Germinal center (tissue), 1 donor: ENCODE measurements around the gene TEX13D.
"Not testable (repeated sequence)": the region's sequence is repeated elsewhere in the genome, so short reads cannot be mapped to it uniquely, and the experiment has no call there.

Experiments used
- DNase-seq: peaks from one replicate; pipeline ENCODE4 v3.0.0; 2012; ENCODE audit warnings: mixed read lengths, low spot score

TEX13D gene

GRCh38 chrX:124332481-124333424, at the start of gene TEX13D:
TSS of gene TEX13D (plus strand) at chrX:124332660. CDS start at chrX:124332918, 258 bp downstream.
- no peak for DNase-seq

- DNase-seq, result no peak
Observed at GRCh38 chrX:124289443-124289842, 43.0 kb upstream of the TEX13D start.

- no peak for DNase-seq
Observed at GRCh38 chrX:124293810-124294209, 38.6 kb upstream of the TEX13D start.

GRCh38 chrX:124299323-124299722, 33.1 kb upstream of the TEX13D start:
- DNase-seq, result not testable (repeated sequence)

GRCh38 chrX:124300405-124300804, 32.1 kb upstream of the TEX13D start:
- no peak for DNase-seq

- no peak for DNase-seq
Observed at GRCh38 chrX:124307253-124307907, 25.1 kb upstream of the TEX13D start.

- no peak for DNase-seq
Observed at GRCh38 chrX:124325732-124326131, 6.7 kb upstream of the TEX13D start.

- DNase-seq, result no peak
Observed at GRCh38 chrX:124328765-124329164, 3.7 kb upstream of the TEX13D start.

- DNase-seq, result no peak
Observed at GRCh38 chrX:124333862-124334261, 1.4 kb downstream of the TEX13D start.

- not testable (repeated sequence) for DNase-seq
Observed at GRCh38 chrX:124334555-124334954, 2.1 kb downstream of the TEX13D start.

- DNase-seq, result no peak
Observed at GRCh38 chrX:124335598-124335997, 3.1 kb downstream of the TEX13D start.

- no peak for DNase-seq
Observed at GRCh38 chrX:124337916-124338315, 5.5 kb downstream of the TEX13D start.

GRCh38 chrX:124338733-124339514, 6.5 kb downstream of the TEX13D start:
- DNase-seq, result no peak

- DNase-seq, result no peak
Observed at GRCh38 chrX:124341396-124342132, 9.1 kb downstream of the TEX13D start.

- no peak for DNase-seq
Observed at GRCh38 chrX:124342174-124342867, 9.9 kb downstream of the TEX13D start.

- no peak for DNase-seq
Observed at GRCh38 chrX:124343016-124343415, 10.6 kb downstream of the TEX13D start.

- DNase-seq, result no peak
Observed at GRCh38 chrX:124344246-124344645, 11.8 kb downstream of the TEX13D start.

GRCh38 chrX:124346117-124346876, 13.8 kb downstream of the TEX13D start, which contains the start of gene SH2D1A:
TSS of gene SH2D1A (plus strand) at chrX:124346563. CDS start at chrX:124346643, 80 bp downstream.
- DNase-seq, result no peak

- no peak for DNase-seq
Observed at GRCh38 chrX:124346877-124347241, 14.4 kb downstream of the TEX13D start.

GRCh38 chrX:124347242-124347641, 14.8 kb downstream of the TEX13D start:
- no peak for DNase-seq
